ENCODE data around the gene MFRP. TPM values are rescaled to one million over a fixed set of nuclear protein-coding genes. Genes with fewer than 3 reads are reported as not detected.

The MFRP gene
- total and polyA plus RNA-seq, 9 of the 15 experiments (the other 6 are each of a cell fraction or from before 2014, with no cell fraction given) = not detected

DNA sequence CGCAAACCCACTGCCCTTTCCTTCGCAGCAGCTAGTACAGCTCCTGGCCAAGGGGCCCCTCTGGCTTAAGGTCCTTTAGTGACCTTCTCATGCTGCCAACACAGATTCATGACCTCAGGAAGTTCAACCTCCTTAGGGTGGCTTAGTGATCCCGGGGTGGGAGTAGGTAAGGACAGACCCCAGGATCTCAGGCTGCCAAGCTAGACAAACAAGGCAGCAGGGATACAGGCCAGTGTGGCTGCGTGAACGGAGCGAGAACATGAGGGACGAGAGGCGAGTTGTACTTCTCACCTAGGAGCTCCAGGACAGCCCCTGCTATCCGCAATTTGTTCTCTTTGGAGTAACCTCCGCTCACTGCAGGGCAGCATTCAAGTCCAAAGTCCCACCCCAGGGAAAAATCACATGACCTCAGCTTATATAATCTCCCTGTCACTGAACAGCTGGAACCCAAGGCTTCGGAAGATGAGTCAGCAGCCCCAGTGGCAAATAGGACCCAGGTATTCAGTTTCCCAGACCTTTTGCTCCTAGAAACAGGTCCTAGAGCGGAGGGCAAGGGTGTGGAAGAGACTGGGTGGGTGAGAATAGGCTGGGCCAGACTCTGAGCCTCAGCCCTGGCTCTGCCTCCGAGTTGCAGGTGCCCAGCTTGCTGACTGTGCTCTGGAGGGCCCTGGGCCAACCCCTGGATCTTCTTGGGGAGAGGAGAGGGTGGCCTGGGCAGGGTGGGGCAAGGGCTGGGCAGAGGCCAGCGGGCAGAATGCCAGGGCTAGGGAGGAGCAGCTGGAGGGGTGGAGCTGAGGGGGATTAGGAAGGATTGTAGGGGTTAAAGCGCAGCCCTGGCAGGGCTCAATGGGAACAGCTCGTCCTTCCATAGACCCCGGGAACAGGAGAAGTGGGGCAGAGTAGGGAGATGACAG is 21.9 kb upstream of the MFRP start (continued):
- TF ChIP-seq HDAC1 (IDR thresholded peaks at IDR 0.05) (peak in 1 of 2 experiments; percentile 76; a peak in 1 of 4 replicates), STAT5B (CRISPR knock-in tag; IDR thresholded peaks at IDR 0.05) (no peak), MECOM (CRISPR knock-in tag; IDR thresholded peaks at IDR 0.05) (no peak), ZNF584 (CRISPR knock-in tag; IDR thresholded peaks at IDR 0.05; ENCODE audit: low read depth) (no peak), ATF1 (CRISPR knock-in tag; IDR thresholded peaks at IDR 0.05) (no peak), ATF1 (tag; IDR thresholded peaks at IDR 0.05) (peak; percentile 17; the same call in 1 of the 2 replicates), ZNF830 (CRISPR knock-in tag; IDR thresholded peaks at IDR 0.05) (no peak), GTF2A2 (tag; IDR thresholded peaks at IDR 0.05) (no peak), CBX1 (IDR thresholded peaks at IDR 0.05; ENCODE audit: low read depth) (no peak), HLTF (IDR thresholded peaks at IDR 0.05) (no peak), ETV5 (CRISPR knock-in tag; IDR thresholded peaks at IDR 0.05; ENCODE audit: low read depth) (no peak)
- TF ChIP-seq, protein P1, sequence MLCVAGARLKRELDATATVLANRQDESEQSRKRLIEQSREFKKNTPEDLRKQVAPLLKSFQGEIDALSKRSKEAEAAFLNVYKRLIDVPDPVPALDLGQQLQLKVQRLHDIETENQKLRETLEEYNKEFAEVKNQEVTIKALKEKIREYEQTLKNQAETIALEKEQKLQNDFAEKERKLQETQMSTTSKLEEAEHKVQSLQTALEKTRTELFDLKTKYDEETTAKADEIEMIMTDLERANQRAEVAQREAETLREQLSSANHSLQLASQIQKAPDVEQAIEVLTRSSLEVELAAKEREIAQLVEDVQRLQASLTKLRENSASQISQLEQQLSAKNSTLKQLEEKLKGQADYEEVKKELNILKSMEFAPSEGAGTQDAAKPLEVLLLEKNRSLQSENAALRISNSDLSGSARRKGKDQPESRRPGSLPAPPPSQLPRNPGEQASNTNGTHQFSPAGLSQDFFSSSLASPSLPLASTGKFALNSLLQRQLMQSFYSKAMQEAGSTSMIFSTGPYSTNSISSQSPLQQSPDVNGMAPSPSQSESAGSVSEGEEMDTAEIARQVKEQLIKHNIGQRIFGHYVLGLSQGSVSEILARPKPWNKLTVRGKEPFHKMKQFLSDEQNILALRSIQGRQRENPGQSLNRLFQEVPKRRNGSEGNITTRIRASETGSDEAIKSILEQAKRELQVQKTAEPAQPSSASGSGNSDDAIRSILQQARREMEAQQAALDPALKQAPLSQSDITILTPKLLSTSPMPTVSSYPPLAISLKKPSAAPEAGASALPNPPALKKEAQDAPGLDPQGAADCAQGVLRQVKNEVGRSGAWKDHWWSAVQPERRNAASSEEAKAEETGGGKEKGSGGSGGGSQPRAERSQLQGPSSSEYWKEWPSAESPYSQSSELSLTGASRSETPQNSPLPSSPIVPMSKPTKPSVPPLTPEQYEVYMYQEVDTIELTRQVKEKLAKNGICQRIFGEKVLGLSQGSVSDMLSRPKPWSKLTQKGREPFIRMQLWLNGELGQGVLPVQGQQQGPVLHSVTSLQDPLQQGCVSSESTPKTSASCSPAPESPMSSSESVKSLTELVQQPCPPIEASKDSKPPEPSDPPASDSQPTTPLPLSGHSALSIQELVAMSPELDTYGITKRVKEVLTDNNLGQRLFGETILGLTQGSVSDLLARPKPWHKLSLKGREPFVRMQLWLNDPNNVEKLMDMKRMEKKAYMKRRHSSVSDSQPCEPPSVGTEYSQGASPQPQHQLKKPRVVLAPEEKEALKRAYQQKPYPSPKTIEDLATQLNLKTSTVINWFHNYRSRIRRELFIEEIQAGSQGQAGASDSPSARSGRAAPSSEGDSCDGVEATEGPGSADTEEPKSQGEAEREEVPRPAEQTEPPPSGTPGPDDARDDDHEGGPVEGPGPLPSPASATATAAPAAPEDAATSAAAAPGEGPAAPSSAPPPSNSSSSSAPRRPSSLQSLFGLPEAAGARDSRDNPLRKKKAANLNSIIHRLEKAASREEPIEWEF (CRISPR knock-in tag; IDR thresholded peaks at IDR 0.05) = no peak

All from K562 (cell line).